NOMO-1 (cell line): ENCODE data around the gene HEXB.

Experiments used
- DNase-seq, 2 experiments: peaks; one replicate each; lab custom pipeline; 2025; ENCODE audit not compliant: unreplicated experiment in 2 of 2; lab: John Stamatoyannopoulos, UW

HEXB gene

GRCh38 chr5:74684900-74685851, at the start of gene HEXB:
Gene HEXB (plus strand): TSS chr5:74685233. CDS start chr5:74685261, 28 bp downstream.
- DNase-seq, result peak; percentile 73 to 79

GRCh38 chr5:74636149-74636548, 48.9 kb upstream of the HEXB start:
- DNase-seq, result no peak

DNA sequence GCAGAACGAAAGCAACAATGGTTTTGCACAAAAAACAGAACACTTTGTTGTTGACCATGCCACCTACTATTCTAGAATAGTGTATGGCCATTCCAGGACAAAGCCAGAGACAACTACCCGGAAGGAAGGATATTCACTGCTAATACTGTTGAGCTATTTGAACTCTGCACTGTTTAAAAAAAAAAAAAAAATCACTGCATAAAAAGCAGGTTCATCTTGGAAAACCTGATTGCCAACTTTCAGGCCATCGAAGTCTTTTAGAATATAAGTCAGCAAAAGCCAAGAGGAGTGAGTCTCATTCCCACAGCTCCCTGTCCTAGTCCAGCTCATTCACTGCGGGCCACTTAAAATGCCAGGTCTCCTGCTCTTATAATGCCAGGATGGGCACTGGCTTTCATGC, 48.5 kb upstream of the HEXB start:
- no peak for DNase-seq

GRCh38 chr5:74638544-74638969, 46.5 kb upstream of the HEXB start:
- no peak for DNase-seq

DNA sequence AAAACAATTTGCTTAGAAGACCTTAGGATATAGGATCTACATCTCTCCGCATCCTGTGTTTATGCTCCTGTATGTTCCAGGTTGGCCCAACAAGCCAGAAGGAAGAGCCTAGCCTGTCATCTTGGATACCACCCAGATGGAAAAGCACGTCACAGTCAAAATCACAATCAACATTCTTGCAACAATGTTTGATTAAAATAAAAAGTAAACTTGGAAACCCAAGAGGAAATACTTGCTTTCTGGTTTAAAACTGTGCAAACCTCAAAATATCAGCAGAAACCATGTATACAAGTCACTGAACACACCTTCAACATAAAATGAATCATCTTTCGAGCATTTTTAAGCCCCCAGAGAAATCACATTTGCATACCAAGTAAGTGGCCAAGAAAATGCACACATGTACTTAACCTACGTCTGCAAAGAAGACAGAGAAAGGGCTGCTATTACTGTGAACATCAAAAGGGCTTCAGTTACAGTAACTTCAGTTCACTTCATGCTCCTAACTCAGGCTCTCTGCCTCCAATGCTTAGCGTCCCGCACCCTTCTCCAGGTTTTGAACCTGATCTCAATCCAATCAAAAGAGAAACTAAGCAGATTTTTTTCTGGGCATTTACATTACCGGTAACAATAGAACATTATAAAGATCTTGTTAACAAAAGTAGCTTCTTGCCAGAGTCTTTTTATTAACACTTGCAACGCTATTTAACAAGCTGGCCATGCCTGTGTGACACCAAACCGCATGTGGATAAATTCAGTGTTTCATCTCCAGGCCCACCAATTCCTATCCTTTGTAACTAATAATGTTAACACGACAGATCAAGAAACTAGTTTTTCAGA, 45.8 kb upstream of the HEXB start:
- peak in 1 of 2 experiments; percentile 8 for DNase-seq

- peak in 1 of 2 experiments; percentile 54 for DNase-seq
Observed at GRCh38 chr5:74639807-74640449, 45.1 kb upstream of the HEXB start.

DNA sequence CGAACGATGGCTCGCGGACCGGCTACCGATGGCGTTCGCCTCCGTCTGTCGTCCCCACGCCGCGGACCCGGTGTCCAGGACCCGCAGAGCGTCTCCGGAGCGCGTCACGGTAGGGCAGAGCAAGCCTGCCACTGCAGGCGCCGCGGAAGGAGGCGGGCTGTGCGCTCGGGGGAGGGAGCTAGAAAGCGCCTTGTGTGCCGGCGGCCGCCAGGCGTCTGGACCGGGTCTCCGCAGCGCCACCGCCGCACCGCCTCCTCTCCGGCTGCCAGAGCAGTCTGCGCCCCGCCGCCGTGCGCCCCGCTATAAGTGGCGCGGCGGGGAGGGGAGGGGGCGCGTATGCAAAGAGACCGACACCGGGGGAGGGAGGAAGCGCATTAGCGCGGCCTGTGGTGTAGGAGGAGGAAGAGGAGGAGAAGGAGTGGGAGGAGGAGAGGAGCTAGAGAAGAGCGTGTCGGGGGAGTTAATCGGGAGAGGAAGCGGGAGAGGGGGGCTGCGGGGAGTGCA, 44.5 kb upstream of the HEXB start, which contains the start of gene ENC1:
ENC1 (minus strand) TSS at position 279 of the 504 bp plus-strand sequence. CDS start 4,243 bp downstream, outside the sequence.
- peak; percentile 86 to 94 for DNase-seq

DNA sequence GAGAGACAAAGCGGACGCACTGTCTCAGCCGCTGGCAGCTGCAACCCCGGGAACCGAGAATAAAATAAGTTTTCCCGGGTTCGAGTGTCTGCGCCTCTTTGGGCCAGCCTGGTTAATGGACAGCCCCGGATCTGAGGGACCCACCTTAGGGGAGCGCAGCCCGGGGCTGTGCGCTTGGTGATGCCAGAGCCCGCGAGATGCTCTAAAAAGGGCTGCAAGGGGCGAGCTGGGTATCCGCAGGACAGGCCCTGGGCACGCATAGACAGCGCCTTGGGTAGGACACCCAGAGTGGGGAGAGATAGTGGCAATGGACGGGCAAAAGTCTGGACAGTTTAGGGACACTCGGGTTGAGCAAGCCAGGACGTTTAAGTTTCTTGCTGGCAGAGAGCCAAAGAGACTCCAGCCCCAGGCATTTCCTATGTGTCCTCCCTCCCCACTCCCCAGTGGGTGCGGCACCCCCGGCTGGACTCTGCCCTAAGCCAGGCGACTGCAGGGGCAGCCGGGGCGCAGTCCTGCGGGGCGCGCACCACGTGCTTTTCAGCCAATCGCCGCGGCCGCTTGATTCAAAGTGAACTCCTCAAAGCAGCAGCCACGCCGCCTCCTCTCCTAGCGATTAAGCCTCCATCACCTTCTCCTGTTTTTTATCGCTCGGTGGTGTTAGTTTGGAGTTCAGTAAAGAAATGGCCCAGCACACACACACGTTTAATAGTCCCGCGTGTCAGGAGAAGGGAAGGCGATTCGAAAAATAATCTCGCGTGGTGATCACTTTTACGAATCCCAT, 43.9 kb upstream of the HEXB start:
- peak; percentile 60 to 69 for DNase-seq

- DNase-seq, result peak; percentile 79 to 86
Observed at GRCh38 chr5:74641735-74642542, 43.1 kb upstream of the HEXB start.

GRCh38 chr5:74642543-74642863, 42.5 kb upstream of the HEXB start:
- DNase-seq, result no peak

DNA sequence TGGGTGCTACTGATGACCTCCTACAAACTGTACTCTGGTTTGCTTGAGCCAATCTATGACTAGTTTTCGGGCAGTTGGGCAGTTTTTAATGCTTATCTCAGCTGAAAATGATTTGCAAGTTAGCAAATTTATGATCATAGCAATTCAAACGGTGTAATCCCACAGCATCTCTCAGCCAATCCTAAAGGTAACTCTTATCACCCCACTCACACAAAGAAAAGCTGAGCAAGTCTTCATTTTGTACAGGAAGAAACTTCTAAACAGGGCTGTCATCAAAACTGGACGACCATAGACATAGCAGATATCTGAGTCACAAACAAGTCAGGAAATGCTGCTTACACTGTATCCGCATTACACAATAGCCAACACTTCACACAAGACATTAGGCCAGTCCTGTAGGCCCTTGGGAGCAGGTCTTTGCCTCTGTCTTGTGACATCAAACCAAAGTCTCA, 41.9 kb upstream of the HEXB start:
- DNase-seq, result peak; percentile 44 to 91

GRCh38 chr5:74647096-74647495, 37.9 kb upstream of the HEXB start:
- DNase-seq, result no peak

DNA sequence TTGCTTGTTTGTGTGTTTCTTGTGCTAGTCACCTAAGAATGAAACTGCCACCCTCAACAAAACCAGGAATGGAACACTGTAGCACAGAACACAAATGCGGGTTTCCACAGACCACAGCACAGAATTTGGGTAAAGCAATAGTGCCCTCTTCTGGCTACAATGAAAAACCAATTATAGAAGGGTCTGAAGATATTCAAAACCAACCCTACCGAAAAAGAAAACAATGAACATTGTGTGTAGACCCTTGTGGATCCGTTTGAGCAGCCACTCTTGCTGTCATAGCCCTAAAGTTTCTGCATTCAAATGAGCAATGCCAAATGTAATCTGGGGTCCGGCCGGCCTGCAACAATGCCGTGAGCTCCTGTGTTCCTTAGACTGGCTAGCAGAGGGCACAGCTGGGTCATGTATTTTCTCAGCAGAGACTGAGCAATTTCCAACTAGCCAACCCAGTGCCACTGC, 36.2 kb upstream of the HEXB start:
- peak; percentile 56 to 75 for DNase-seq

GRCh38 chr5:74649421-74649973, 35.5 kb upstream of the HEXB start:
- DNase-seq, result no peak

- DNase-seq, result no peak
Observed at GRCh38 chr5:74651710-74652109, 33.3 kb upstream of the HEXB start.

- DNase-seq, result no peak
Observed at GRCh38 chr5:74652576-74652975, 32.5 kb upstream of the HEXB start.

- DNase-seq, result no peak
Observed at GRCh38 chr5:74653991-74654390, 31.0 kb upstream of the HEXB start.

- no peak for DNase-seq
Observed at GRCh38 chr5:74655206-74655605, 29.8 kb upstream of the HEXB start.

DNA sequence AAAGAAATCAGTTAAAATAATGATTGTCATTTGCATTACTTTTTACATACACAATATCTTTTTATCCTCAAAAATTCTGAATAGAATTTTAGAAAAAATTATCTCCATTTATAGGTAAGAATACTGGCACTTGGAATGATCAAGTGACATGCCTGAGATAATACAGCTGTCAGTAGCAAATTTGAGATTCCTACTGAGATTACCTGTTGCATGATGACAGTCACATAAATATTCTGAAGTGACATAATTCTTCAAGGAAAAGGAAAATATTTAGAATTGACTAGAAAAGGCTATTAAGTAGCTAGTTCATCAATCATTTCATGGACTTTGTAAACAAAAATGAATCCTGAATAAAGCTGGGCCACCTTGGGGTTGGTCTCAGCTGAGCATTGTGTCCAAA, 29.3 kb upstream of the HEXB start:
- DNase-seq, result no peak
